H9 (cell line): ENCODE measurements around the gene GRB10. TPM values are rescaled to one million over a fixed set of nuclear protein-coding genes. Genes with fewer than 3 reads are reported as not detected.
A peak's percentile ranks its signal among the peaks of the same experiment; 100 is the strongest.

Source experiments
- DNase-seq: peaks from one replicate; pipeline ENCODE4 v3.0.0-alpha.2; 2017
- H2AFZ ChIP-seq: one replicate; pipeline ENCODE4 v1.6.1; 2013; ENCODE audit warnings: mild to moderate bottlenecking, low read length, control low read depth, moderate library complexity
- H2AK5ac ChIP-seq: 2 replicates; pipeline ENCODE4 v1.6.1; 2013; ENCODE audit warnings: low read length, control low read depth, mixed read lengths; ENCODE audit not compliant: insufficient read length
- H2BK120ac ChIP-seq: one replicate; pipeline ENCODE4 v1.6.1; 2013; ENCODE audit warnings: low read depth, mild to moderate bottlenecking, low read length, control low read depth, inconsistent platforms; ENCODE audit not compliant: poor library complexity, severe bottlenecking
- H2BK12ac ChIP-seq: 2 replicates; pipeline ENCODE4 v1.6.1; 2013; ENCODE audit warnings: low read length, control low read depth, mixed read lengths, low read depth; ENCODE audit not compliant: insufficient read length
- H2BK15ac ChIP-seq: 2 replicates; pipeline ENCODE4 v1.6.1; 2013; ENCODE audit warnings: low read depth, low read length, control low read depth
- H2BK20ac ChIP-seq: one replicate; pipeline ENCODE4 v1.6.1; 2013; ENCODE audit warnings: low read depth, mild to moderate bottlenecking, low read length, control low read depth, inconsistent platforms; ENCODE audit not compliant: poor library complexity, severe bottlenecking
- H2BK5ac ChIP-seq: 2 replicates; pipeline ENCODE4 v1.6.1; 2013; ENCODE audit warnings: low read length, control low read depth, mixed read lengths; ENCODE audit not compliant: insufficient read length
- H3K14ac ChIP-seq: 2 replicates; pipeline ENCODE4 v1.6.1; 2013; ENCODE audit warnings: low read length, control low read depth; ENCODE audit not compliant: insufficient read depth
- H3K18ac ChIP-seq: 2 replicates; pipeline ENCODE4 v1.6.1; 2013; ENCODE audit warnings: low read depth, mild to moderate bottlenecking, mixed read lengths, low read length, control low read depth; ENCODE audit not compliant: insufficient read length
- H3K23ac ChIP-seq: 2 replicates; pipeline ENCODE4 v1.6.1; 2013; ENCODE audit warnings: low read length, control low read depth, mixed read lengths, low read depth; ENCODE audit not compliant: insufficient read length
- H3K23me2 ChIP-seq: 2 replicates; pipeline ENCODE4 v1.6.1; 2013; ENCODE audit warnings: low read depth, mild to moderate bottlenecking, mixed read lengths, low read length, control low read depth; ENCODE audit not compliant: insufficient read length, poor library complexity, severe bottlenecking
- H3K27ac ChIP-seq: 2 replicates; pipeline ENCODE4 v1.5.1; 2013; ENCODE audit warnings: low read length, control low read depth, mixed read lengths, low read depth; ENCODE audit not compliant: insufficient read length
- H3K27me3 ChIP-seq: 2 replicates; pipeline ENCODE4 v1.6.1; 2013; ENCODE audit warnings: low read length, control low read depth, inconsistent platforms; ENCODE audit not compliant: insufficient read depth
- H3K4ac ChIP-seq: 2 replicates; pipeline ENCODE4 v1.6.1; 2013; ENCODE audit warnings: low read depth, mild to moderate bottlenecking, control low read depth, inconsistent platforms, low read length, moderate library complexity
- H3K4me1 ChIP-seq: 2 replicates; pipeline ENCODE4 v1.6.1; 2013; ENCODE audit warnings: low read length, control low read depth, inconsistent platforms; ENCODE audit not compliant: insufficient read depth
- H3K4me2 ChIP-seq: 2 replicates; pipeline ENCODE4 v1.6.1; 2013; ENCODE audit warnings: low read length, control low read depth, mixed read lengths; ENCODE audit not compliant: insufficient read length, insufficient read depth
- H3K56ac ChIP-seq: 2 replicates; pipeline ENCODE4 v1.6.1; 2013; ENCODE audit warnings: low read depth, mild to moderate bottlenecking, mixed read lengths, low read length, control low read depth; ENCODE audit not compliant: insufficient read length
- H3K79me1 ChIP-seq: 2 replicates; pipeline ENCODE4 v1.6.1; 2013; ENCODE audit warnings: low read depth, mild to moderate bottlenecking, moderate library complexity, low read length, control low read depth, inconsistent platforms; ENCODE audit not compliant: insufficient read depth, poor library complexity, severe bottlenecking
- H3K79me2 ChIP-seq: 2 replicates; pipeline ENCODE4 v1.6.1; 2013; ENCODE audit warnings: low read length, control low read depth, inconsistent platforms; ENCODE audit not compliant: insufficient read depth
- H3K9ac ChIP-seq: 2 replicates; pipeline ENCODE4 v1.6.1; 2013; ENCODE audit warnings: low read length, control low read depth, mixed read lengths; ENCODE audit not compliant: insufficient read length; ENCODE audit errors: extremely low read depth
- H3K9me3 ChIP-seq: one replicate; pipeline ENCODE4 v1.6.1; 2013; ENCODE audit warnings: low read depth, low read length, inconsistent platforms; ENCODE audit not compliant: control insufficient read depth
- H3T11ph ChIP-seq: one replicate; pipeline ENCODE4 v1.6.1; 2013; ENCODE audit warnings: mild to moderate bottlenecking, low read length, control low read depth, inconsistent platforms
- H4K20me1 ChIP-seq: one replicate; pipeline ENCODE4 v1.6.1; 2013; ENCODE audit not compliant: control insufficient read depth, insufficient read length, insufficient read depth
- H4K5ac ChIP-seq: 2 replicates; pipeline ENCODE4 v1.6.1; 2013; ENCODE audit warnings: low read depth, mild to moderate bottlenecking, mixed read lengths, low read length, control low read depth; ENCODE audit not compliant: insufficient read length
- H4K8ac ChIP-seq: replicated peaks from 2 replicates; pipeline ENCODE4 v1.6.1; 2013; ENCODE audit warnings: low read length, control low read depth, mixed read lengths, low read depth; ENCODE audit not compliant: insufficient read length
- H4K91ac ChIP-seq: 2 replicates; pipeline ENCODE4 v1.6.1; 2013; ENCODE audit warnings: low read depth, mild to moderate bottlenecking, moderate library complexity, mixed read lengths, low read length, control low read depth; ENCODE audit not compliant: insufficient read length
- H3K27ac Mint-ChIP-seq, 3 experiments: 2 replicates in 2 of 3; 3 replicates in 1 of 3; pipeline ENCODE4 v1.8.0; 2020 to 2021; ENCODE audit warnings: mixed read lengths in 3 of 3, mild to moderate bottlenecking in 1 of 3, moderate library complexity in 1 of 3
- H3K27me3 Mint-ChIP-seq: 2 replicates; pipeline ENCODE4 v1.8.0; 2021; ENCODE audit warnings: low read depth, mild to moderate bottlenecking, moderate library complexity, mixed read lengths
- H3K36me3 Mint-ChIP-seq, 3 experiments: 2 replicates in 2 of 3; 3 replicates in 1 of 3; pipeline ENCODE4 v1.8.0; 2020 to 2021; ENCODE audit warnings: low read depth in 3 of 3, mixed read lengths in 3 of 3; ENCODE audit not compliant: insufficient read depth in 1 of 3
- H3K4me1 Mint-ChIP-seq, 2 experiments: 2 replicates each; pipeline ENCODE4 v1.8.0; 2020; ENCODE audit warnings: mixed read lengths in 2 of 2
- H3K4me3 Mint-ChIP-seq, 2 experiments: 2 replicates in 1 of 2; 3 replicates in 1 of 2; pipeline ENCODE4 v1.8.0; 2020 to 2021; ENCODE audit warnings: mild to moderate bottlenecking in 2 of 2, mixed read lengths in 2 of 2, moderate library complexity in 1 of 2
- H3K9me3 Mint-ChIP-seq, 2 experiments: 2 replicates in 1 of 2; 3 replicates in 1 of 2; pipeline ENCODE4 v1.8.0; 2020; ENCODE audit warnings: mild to moderate bottlenecking in 2 of 2, mixed read lengths in 2 of 2, moderate library complexity in 1 of 2
- CTCF ChIP-seq: fragments of 200-600 bp; sonication (generic); conservative IDR thresholded peaks from 3 replicates; pipeline ENCODE4 v1.8.0; 2021; ENCODE audit warnings: antibody characterized with exemption, mild to moderate bottlenecking
- WGBS: extraction: QIAGEN DNeasy Blood & Tissue Kit; methylation state at CpG from one replicate; pipeline ENCODE4 v1.1.7; 2013; ENCODE audit warnings: missing lambda C conversion rate, low lambda C conversion rate, mixed read lengths; ENCODE audit not compliant: insufficient read length; ENCODE audit errors: extremely low coverage; 5-methylcytosine and 5-hydroxymethylcytosine counted together
- total RNA-seq: library from RNA; stranded (reverse); gene quantifications from 2 replicates; pipeline ENCODE4 v1.2.1, GENCODE V29; 2021

Gene GRB10
- total RNA-seq, 1 experiment from 2014 or later: 108 TPM

- no peak overlapping the region for H4K91ac ChIP-seq
- no peaks in the 10 kb centered on the region for H3K23me2 ChIP-seq
- H2BK20ac ChIP-seq: no peak overlapping the region
- no peak overlapping the region for H3K4ac ChIP-seq
- no peak overlapping the region for H2AK5ac ChIP-seq
- H3K4me1 ChIP-seq: peaks cover 4% of the 10 kb centered on the region; the same call in 1 of the 2 replicates
- H3K79me2 ChIP-seq: peaks cover 39% of the 10 kb centered on the region; the same call in 1 of the 2 replicates
- H2BK15ac ChIP-seq: no peak overlapping the region
- no peak overlapping the region for H2BK12ac ChIP-seq
- no peak overlapping the region for H3T11ph ChIP-seq
- Mint-ChIP-seq H3K4me1 (peaks cover 33 to 58% of the 10 kb centered on the region in 2 experiments), H3K27me3 (no peaks in the 10 kb centered on the region), H3K9me3 (peaks cover 11 to 15% of the 10 kb centered on the region in 2 experiments), H3K27ac (peak overlapping the region in 1 of 3 experiments; percentile 77; a peak in 2 of 7 replicates), H3K36me3 (peaks cover 16 to 38% (median 36%) of the 10 kb centered on the region in 3 experiments), H3K4me3 (no peak overlapping the region)
- no peak overlapping the region for H3K18ac ChIP-seq
- no peak overlapping the region for H2BK5ac ChIP-seq
- no peaks in the 10 kb centered on the region for H4K20me1 ChIP-seq
- no peak for DNase-seq
- no peak overlapping the region for H3K23ac ChIP-seq
- no peaks in the 10 kb centered on the region for H3K79me1 ChIP-seq
- no peaks in the 10 kb centered on the region for H3K27me3 ChIP-seq
- H2BK120ac ChIP-seq: no peak overlapping the region
- no peak overlapping the region for H3K9ac ChIP-seq
- H3K9me3 ChIP-seq: no peaks in the 10 kb centered on the region
- H4K8ac ChIP-seq: no peak overlapping the region
- no peak overlapping the region for H3K27ac ChIP-seq
- H3K14ac ChIP-seq: no peak overlapping the region
- H4K5ac ChIP-seq: no peak overlapping the region
- H3K56ac ChIP-seq: no peak overlapping the region
- no peak overlapping the region for H3K4me2 ChIP-seq
- WGBS: no CpG with 5 or more reads among the region's 2 CpGs
- H2AFZ ChIP-seq: no peak overlapping the region
- no peak for TF ChIP-seq CTCF
Observed at GRCh38 chr7:50762337-50762736, 20.4 kb downstream of the GRB10 start.
